Measurements from ENCODE around the gene CLCN2. TPM values are rescaled to one million over a fixed set of nuclear protein-coding genes. Genes with fewer than 3 reads are reported as not detected.

Gene CLCN2
- total and polyA plus RNA-seq, 2 of the 8 experiments (the other 6 are each of a cell fraction or from before 2014, with no cell fraction given), result 13.7 to 16.1 TPM

- Histone ChIP-seq H3K4ac (replicated peaks; ENCODE audit: insufficient read length, low read depth, low read length) (no peak overlapping the region), H3K9me3 (ENCODE audit: insufficient read depth in 2 of 2, low read depth in 1 of 2, low read length in 1 of 2) (no peaks in the 10 kb centered on the region), H3K4me3 (ENCODE audit: extremely low read depth in 1 of 4, insufficient read depth in 2 of 4, low read depth in 3 of 4, low read length in 4 of 4) (peak overlapping the region; percentile 76 to 83 (median 80); a peak in 5 of 8 replicates), H3K56ac (replicated peaks; ENCODE audit: insufficient read length, low read depth, low read length) (no peak overlapping the region), H4K8ac (ENCODE audit: extremely low read depth, insufficient read depth, low read length) (no peak overlapping the region), H2AFZ (ENCODE audit: low read length) (no peak overlapping the region), H2AK5ac (ENCODE audit: low read depth, low read length) (no peak overlapping the region), H2BK12ac (ENCODE audit: low read depth, low read length) (no peak overlapping the region), H3K27ac (ENCODE audit: low read depth, low read length) (peak overlapping the region; percentile 56), H3K79me1 (ENCODE audit: low read depth, low read length) (peaks cover 11% of the 10 kb centered on the region), H3K23ac (ENCODE audit: insufficient read length) (no peak overlapping the region), H3K79me2 (ENCODE audit: control insufficient read depth in 1 of 2, insufficient read depth in 2 of 2, low read length in 2 of 2) (0 out of 4 replicates have a peak, but pooled peaks cover 0 to 2% of the 10 kb centered on the region in 2 experiments), H2BK120ac (replicated peaks; ENCODE audit: low read depth, low read length) (no peak overlapping the region), H2BK5ac (ENCODE audit: low read depth, low read length) (peak overlapping the region; percentile 9; the same call in 1 of the 2 replicates), H4K91ac (replicated peaks; ENCODE audit: insufficient read length, low read length) (no peak overlapping the region), H4K20me1 (replicated peaks in 1 of 2; ENCODE audit: control insufficient read depth in 1 of 2, insufficient read depth in 2 of 2, low read length in 2 of 2) (peaks cover 20 to 38% of the 10 kb centered on the region in 2 experiments), H3K4me2 (ENCODE audit: insufficient read depth in 1 of 2, low read depth in 2 of 2, low read length in 2 of 2) (peak overlapping the region; percentile 91 to 98), H3K9ac (replicated peaks in 1 of 4; ENCODE audit: extremely low read depth in 1 of 4, low read depth in 3 of 4, low read length in 3 of 4) (peak overlapping the region in 3 of 4 experiments; percentile 44 to 87 (median 84); a peak in 5 of 7 replicates), H3K4me1 (replicated peaks in 1 of 4; ENCODE audit: control insufficient read depth in 3 of 4, insufficient read depth in 4 of 4, low read length in 3 of 4) (peaks cover 5 to 27% (median 18%) of the 10 kb centered on the region in 4 experiments), H2BK20ac (ENCODE audit: low read length) (no peak overlapping the region), H4K5ac (ENCODE audit: insufficient read length, low read depth, low read length) (no peak overlapping the region), H3K14ac (ENCODE audit: insufficient read length) (no peak overlapping the region), H3K18ac (ENCODE audit: extremely low read depth, low read length) (no peak overlapping the region), H3K36me3 (ENCODE audit: control insufficient read depth in 2 of 4, insufficient read depth in 4 of 4, low read length in 3 of 4) (peaks cover 29 to 46% (median 42%) of the 10 kb centered on the region in 4 experiments), H2BK15ac (ENCODE audit: low read length) (no peak overlapping the region), H3K27me3 (replicated peaks in 1 of 4; ENCODE audit: control insufficient read depth in 3 of 4, extremely low read depth in 1 of 4, insufficient read depth in 3 of 4, low read length in 3 of 4) (no peaks in the 10 kb centered on the region), H3K23me2 (ENCODE audit: low read depth, low read length) (peaks cover 14% of the 10 kb centered on the region)
- no peak for DNase-seq (ENCODE audit: low read depth in 1 of 2, low spot score in 2 of 2)
- WGBS, 2 experiments (ENCODE audit: extremely low coverage in 1 of 2, insufficient coverage in 1 of 2, insufficient read length in 1 of 2, insufficient replicate concordance in 2 of 2, low coverage in 1 of 2, low lambda C conversion rate in 2 of 2, missing lambda C conversion rate in 1 of 2), result 80% methylated on average over 4 of the region's 4 CpGs; no CpG with 5 or more reads in 1 of the 2 experiments
- TF ChIP-seq ATF2 (IDR thresholded peaks at IDR 0.05; ENCODE audit: low read length), result peak; percentile 36; the same call in 1 of the 2 replicates
- TF ChIP-seq E2F6 (IDR thresholded peaks at IDR 0.05), result no peak
- ChIA-PET CTCF (ENCODE audit: partially characterized antibody) (interaction anchor here (0.9 to 1.0 kb wide), 2 partner anchors 9 to 18 kb away, joined by 3 to 4 read pairs; no protein-coding TSS in a partner anchor), POLR2A (ENCODE audit: partially characterized antibody) (interaction anchor here (0.7 to 1.3 kb wide), 13 partner anchors 9 to 318 kb away, joined by 3 to 12 read pairs (median 4); partner anchors contain the start of gene ABCC5)
- no peak for FAIRE-seq
These were observed 26.1 kb downstream of the CLCN2 start for GRCh38 chr3:184335291-184335660.
